Kidney (tissue), 14 donors: ENCODE measurements around the gene HAPLN1. TPM values are rescaled to one million over a fixed set of nuclear protein-coding genes. Genes with fewer than 3 reads are reported as not detected.
A peak's percentile ranks its signal among the peaks of the same experiment; 100 is the strongest.

Experiments
- DNase-seq, 5 donors: peaks; one replicate each; pipeline ENCODE4 v3.0.0-alpha.2; 2013 to 2020
- FAIRE-seq: peaks from 2 replicates; lab custom pipeline; 2012; peaks lifted over from hg19 to GRCh38; lab: Jason Lieb, UNC
- H3K27ac ChIP-seq, 2 donors: one replicate each; pipeline ENCODE4 v1.7.0; 2013; ENCODE audit warnings: low read depth in 2 of 2, low read length in 2 of 2, inconsistent platforms in 1 of 2
- H3K27me3 ChIP-seq: one replicate; pipeline ENCODE4 v1.7.1; 2013; ENCODE audit warnings: low read length, inconsistent platforms; ENCODE audit not compliant: control insufficient read depth, insufficient read depth
- H3K36me3 ChIP-seq, 3 donors: one replicate each; pipeline versions ENCODE4 v1.7.0 to v1.7.1; 2013; ENCODE audit warnings: low read length in 3 of 3, control low read depth in 1 of 3, inconsistent platforms in 1 of 3; ENCODE audit not compliant: insufficient read depth in 3 of 3, control insufficient read depth in 2 of 3
- H3K4me1 ChIP-seq, 3 donors: one replicate each; pipeline versions ENCODE4 v1.7.0 to v1.7.1; 2013; ENCODE audit warnings: low read length in 3 of 3, inconsistent platforms in 1 of 3, low read depth in 1 of 3; ENCODE audit not compliant: control insufficient read depth in 2 of 3, insufficient read depth in 2 of 3
- H3K4me3 ChIP-seq, 3 donors: one replicate each; pipeline versions ENCODE4 v1.7.0 to v1.8.1; 2013; ENCODE audit warnings: low read length in 3 of 3, control low read depth in 1 of 3, inconsistent platforms in 1 of 3
- H3K9ac ChIP-seq, 3 donors: one replicate each; pipeline versions ENCODE4 v1.7.0 to v1.7.1; 2013; ENCODE audit warnings: low read length in 3 of 3, control low read depth in 1 of 3, inconsistent platforms in 1 of 3
- H3K9me3 ChIP-seq, 3 donors: one replicate each; pipeline versions ENCODE4 v1.7.0 to v1.7.1; 2013; ENCODE audit warnings: low read length in 3 of 3, control low read depth in 1 of 3, inconsistent platforms in 1 of 3; ENCODE audit not compliant: control insufficient read depth in 2 of 3, insufficient read depth in 1 of 3
- intact Hi-C: fragments of 100-400 bp; cut with DNase I; formaldehyde crosslinking; loops from one replicate; pipeline ENCODE4 v1.11.1; 2022
- polyA plus RNA-seq: library from polyadenylated mRNA; stranded (reverse); fragments of 350-450 nt; fragmentation: Illumina TruSeq; extraction: RNeasy Lipid Tissue Mini Kit (QIAGEN cat#74804); gene quantifications from one replicate; pipeline ENCODE4 v1.2.3, GENCODE V29; 2014; ENCODE audit warnings: low read depth, low replicate concordance; ENCODE audit not compliant: insufficient read depth
- total RNA-seq: library from RNA; stranded (reverse); fragmentation: NEBNext Ultra II Directional; extraction: Animal tissue kit (Norgen Biotek cat#: 25700); gene quantifications from one replicate; pipeline ENCODE4 v1.2.1, GENCODE V29; 2021
- TF ChIP-seq, protein P1 (sequence below): IDR thresholded peaks from 3 replicates; pipeline ENCODE4 v1.5.1; 2012; ENCODE audit warnings: mild to moderate bottlenecking, moderate library complexity, borderline replicate concordance; ENCODE audit not compliant: insufficient read depth; ENCODE audit errors: extremely low read depth
- donor health status: control.
- donor health status: control.
- donor health status: control.
- donor health status: control.
- donor health status: control.
- donor health status: DM: yes; HTN: yes; CAD: no.
- donor health status: Normal renal cell carcinoma (clear cell type).

HAPLN1 gene
- total and polyA plus RNA-seq, 2 donors from 2014 or later: 0.06 to 0.19 TPM

DNA sequence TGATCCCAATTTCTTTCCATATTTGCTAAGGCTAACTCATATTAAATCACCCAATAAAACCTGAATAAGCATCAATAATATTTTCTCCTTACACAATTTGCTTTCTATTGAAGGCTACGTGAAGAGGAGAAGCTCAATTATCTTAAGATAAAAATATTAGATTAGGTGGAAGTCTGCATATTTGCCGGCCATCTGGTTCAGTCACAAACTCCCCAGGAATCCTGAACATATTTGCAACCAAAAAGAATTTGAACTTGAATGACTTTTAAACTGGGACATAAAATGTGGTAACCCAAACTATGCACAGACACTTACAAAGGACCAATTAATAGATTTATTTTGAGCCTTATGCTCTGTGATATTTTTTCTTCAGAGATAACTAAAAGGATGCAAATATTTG lies 92.3 kb downstream of the HAPLN1 start:
- intact Hi-C loops: no loop called here
- FAIRE-seq: no peak
- TF ChIP-seq, protein P1, sequence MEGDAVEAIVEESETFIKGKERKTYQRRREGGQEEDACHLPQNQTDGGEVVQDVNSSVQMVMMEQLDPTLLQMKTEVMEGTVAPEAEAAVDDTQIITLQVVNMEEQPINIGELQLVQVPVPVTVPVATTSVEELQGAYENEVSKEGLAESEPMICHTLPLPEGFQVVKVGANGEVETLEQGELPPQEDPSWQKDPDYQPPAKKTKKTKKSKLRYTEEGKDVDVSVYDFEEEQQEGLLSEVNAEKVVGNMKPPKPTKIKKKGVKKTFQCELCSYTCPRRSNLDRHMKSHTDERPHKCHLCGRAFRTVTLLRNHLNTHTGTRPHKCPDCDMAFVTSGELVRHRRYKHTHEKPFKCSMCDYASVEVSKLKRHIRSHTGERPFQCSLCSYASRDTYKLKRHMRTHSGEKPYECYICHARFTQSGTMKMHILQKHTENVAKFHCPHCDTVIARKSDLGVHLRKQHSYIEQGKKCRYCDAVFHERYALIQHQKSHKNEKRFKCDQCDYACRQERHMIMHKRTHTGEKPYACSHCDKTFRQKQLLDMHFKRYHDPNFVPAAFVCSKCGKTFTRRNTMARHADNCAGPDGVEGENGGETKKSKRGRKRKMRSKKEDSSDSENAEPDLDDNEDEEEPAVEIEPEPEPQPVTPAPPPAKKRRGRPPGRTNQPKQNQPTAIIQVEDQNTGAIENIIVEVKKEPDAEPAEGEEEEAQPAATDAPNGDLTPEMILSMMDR: no peak

DNA sequence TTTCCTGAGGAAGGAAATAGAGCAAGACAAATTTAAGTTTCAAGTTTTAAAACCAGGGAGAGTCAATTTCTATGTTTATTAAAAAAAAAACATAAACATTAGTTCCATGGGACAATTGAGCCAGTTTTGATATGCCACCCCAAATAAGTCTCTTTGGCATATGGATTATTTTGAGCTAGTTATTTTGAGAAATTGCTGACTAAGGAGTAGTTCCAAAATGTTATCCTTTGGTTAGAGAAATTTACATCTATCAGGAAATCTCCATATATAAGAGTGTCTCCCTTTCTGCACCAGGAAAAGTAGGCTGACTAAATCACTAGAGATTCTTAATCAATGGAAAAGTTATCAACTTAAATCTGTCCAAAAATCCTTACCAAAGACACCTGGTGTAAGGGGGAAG lies 105.8 kb downstream of the HAPLN1 start:
- Histone ChIP-seq H3K36me3 (no peaks in the 10 kb centered on the region), H3K4me3 (no peak overlapping the region), H3K9me3 (peaks cover 0 to 4% (median 0%) of the 10 kb centered on the region in 3 donors), H3K27ac (no peak overlapping the region), H3K9ac (no peak overlapping the region), H3K27me3 (no peaks in the 10 kb centered on the region), H3K4me1 (no peaks in the 10 kb centered on the region)
- no peak for DNase-seq
- TF ChIP-seq, protein P1: no peak
- intact Hi-C loops: no loop called here
- FAIRE-seq: no peak

More for the DNA sequence above, 92.3 kb downstream of the HAPLN1 start:
- Histone ChIP-seq H3K27me3 (no peaks in the 10 kb centered on the region), H3K36me3 (no peaks in the 10 kb centered on the region), H3K27ac (no peak overlapping the region), H3K9me3 (no peaks in the 10 kb centered on the region), H3K9ac (no peak overlapping the region), H3K4me1 (no peaks in the 10 kb centered on the region), H3K4me3 (no peak overlapping the region)
- no peak for DNase-seq

DNA sequence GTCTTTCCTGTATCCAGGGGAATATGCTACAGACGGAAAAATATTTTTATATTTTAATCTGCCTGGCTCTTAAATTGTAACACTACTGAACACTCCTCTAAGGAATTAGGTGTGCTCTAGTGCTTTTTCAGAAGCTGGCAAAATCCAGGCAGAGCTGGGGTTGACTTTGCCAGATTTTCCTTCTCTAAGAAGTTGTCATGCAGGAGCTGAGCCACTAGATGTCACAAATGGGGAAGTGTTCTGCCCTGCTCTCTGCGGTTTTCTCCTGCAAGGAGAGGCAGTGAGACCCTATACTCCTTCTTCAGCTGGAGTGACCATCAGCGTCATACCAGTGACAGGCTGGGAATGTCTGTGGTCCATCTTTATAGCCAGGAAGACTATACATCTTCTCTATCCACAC lies 112.5 kb downstream of the HAPLN1 start:
- intact Hi-C loops: no loop called here
- DNase-seq (peak in 3 of 5 donors; percentile 35 to 71 (median 58)), FAIRE-seq (no peak)
- Histone ChIP-seq H3K27ac (no peak overlapping the region), H3K4me3 (no peak overlapping the region), H3K9ac (no peak overlapping the region), H3K4me1 (no peaks in the 10 kb centered on the region), H3K27me3 (no peaks in the 10 kb centered on the region), H3K36me3 (no peaks in the 10 kb centered on the region), H3K9me3 (no peaks in the 10 kb centered on the region)
- TF ChIP-seq, protein P1: peak; percentile 22

DNA sequence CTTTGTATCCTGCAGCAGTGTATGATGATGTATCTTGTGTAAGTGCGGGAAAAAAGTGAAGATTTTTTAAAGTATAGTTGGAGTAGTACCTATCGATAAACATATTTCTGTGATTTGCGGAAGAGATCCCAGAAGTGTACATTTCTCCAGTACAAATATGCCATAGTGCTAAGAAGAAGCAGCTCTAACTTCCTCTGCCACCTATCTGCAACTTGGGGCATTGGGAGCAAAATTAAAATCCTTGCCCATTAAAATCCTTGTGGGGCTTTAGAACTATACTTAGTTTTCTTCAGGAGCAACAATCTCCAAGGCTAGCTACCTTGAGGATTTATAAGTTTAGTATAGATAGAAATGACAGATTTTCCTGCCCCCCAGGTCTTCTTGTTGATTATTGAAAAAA lies 125.4 kb downstream of the HAPLN1 start:
- H3K36me3 ChIP-seq: no peaks in the 10 kb centered on the region
- H3K4me3 ChIP-seq: no peak overlapping the region
- no peak for DNase-seq
- H3K27me3 ChIP-seq: no peaks in the 10 kb centered on the region
- TF ChIP-seq, protein P1: no peak
- no peaks in the 10 kb centered on the region for H3K4me1 ChIP-seq
- no peak for FAIRE-seq
- no peak overlapping the region for H3K9ac ChIP-seq
- no peak overlapping the region for H3K27ac ChIP-seq
- intact Hi-C loops: no loop called here
- no peaks in the 10 kb centered on the region for H3K9me3 ChIP-seq
